Mucosa of stomach (tissue), 1 donor: ENCODE data around the gene FMN1.

Experiments used
- H3K27me3 ChIP-seq: one replicate; pipeline ENCODE4 v1.7.0; 2013; ENCODE audit warnings: mild to moderate bottlenecking, low read length; ENCODE audit not compliant: control insufficient read depth, insufficient read depth
- H3K36me3 ChIP-seq: one replicate; pipeline ENCODE4 v1.7.0; 2013; ENCODE audit warnings: low read length; ENCODE audit not compliant: control insufficient read depth, insufficient read depth
- H3K4me1 ChIP-seq: one replicate; pipeline ENCODE4 v1.7.0; 2013; ENCODE audit warnings: mild to moderate bottlenecking, low read length; ENCODE audit not compliant: control insufficient read depth, insufficient read depth
- H3K4me3 ChIP-seq: one replicate; pipeline ENCODE4 v1.7.0; 2013; ENCODE audit warnings: low read length
- H3K9ac ChIP-seq: one replicate; pipeline ENCODE4 v1.7.0; 2013; ENCODE audit warnings: mild to moderate bottlenecking, low read length, moderate library complexity
- H3K9me3 ChIP-seq: one replicate; pipeline ENCODE4 v1.7.0; 2013; ENCODE audit warnings: mild to moderate bottlenecking, low read length, moderate library complexity; ENCODE audit not compliant: control insufficient read depth
- donor health status: Pancreatic carcinoma.

FMN1 gene

GRCh38 chr15:33190539-33190938 lies 4.0 kb downstream of the FMN1 start:
- no peak overlapping the region for H3K9ac ChIP-seq
- H3K27me3 ChIP-seq, result peaks cover 4% of the 10 kb centered on the region
- peaks cover 3% of the 10 kb centered on the region for H3K4me1 ChIP-seq
- no peaks in the 10 kb centered on the region for H3K9me3 ChIP-seq
- no peaks in the 10 kb centered on the region for H3K36me3 ChIP-seq
- no peak overlapping the region for H3K4me3 ChIP-seq

- H3K27me3 ChIP-seq, result peaks cover 4% of the 10 kb centered on the region
- no peak overlapping the region for H3K4me3 ChIP-seq
- no peak overlapping the region for H3K9ac ChIP-seq
- H3K4me1 ChIP-seq, result no peaks in the 10 kb centered on the region
- no peaks in the 10 kb centered on the region for H3K9me3 ChIP-seq
- H3K36me3 ChIP-seq, result no peaks in the 10 kb centered on the region
Measured at GRCh38 chr15:33188641-33189257, 5.8 kb downstream of the FMN1 start.

- H3K27me3 ChIP-seq, result peaks cover 4% of the 10 kb centered on the region
- H3K36me3 ChIP-seq, result no peaks in the 10 kb centered on the region
- no peaks in the 10 kb centered on the region for H3K4me1 ChIP-seq
- no peaks in the 10 kb centered on the region for H3K9me3 ChIP-seq
- H3K4me3 ChIP-seq, result no peak overlapping the region
- H3K9ac ChIP-seq, result no peak overlapping the region
Measured at GRCh38 chr15:33188159-33188558, 6.4 kb downstream of the FMN1 start.

- no peak overlapping the region for H3K9ac ChIP-seq
- no peaks in the 10 kb centered on the region for H3K4me1 ChIP-seq
- H3K4me3 ChIP-seq, result no peak overlapping the region
- no peaks in the 10 kb centered on the region for H3K36me3 ChIP-seq
- H3K9me3 ChIP-seq, result no peaks in the 10 kb centered on the region
- H3K27me3 ChIP-seq, result no peaks in the 10 kb centered on the region
Measured at GRCh38 chr15:33183334-33183733, 11.2 kb downstream of the FMN1 start.

GRCh38 chr15:33182926-33183325 lies 11.6 kb downstream of the FMN1 start:
- Histone ChIP-seq H3K4me1 (no peaks in the 10 kb centered on the region), H3K9ac (no peak overlapping the region), H3K9me3 (no peaks in the 10 kb centered on the region), H3K27me3 (no peaks in the 10 kb centered on the region), H3K4me3 (no peak overlapping the region), H3K36me3 (no peaks in the 10 kb centered on the region)

GRCh38 chr15:33182278-33182905 lies 12.1 kb downstream of the FMN1 start:
- Histone ChIP-seq H3K36me3 (no peaks in the 10 kb centered on the region), H3K4me1 (no peaks in the 10 kb centered on the region), H3K9me3 (no peaks in the 10 kb centered on the region), H3K9ac (no peak overlapping the region), H3K4me3 (no peak overlapping the region), H3K27me3 (no peaks in the 10 kb centered on the region)

GRCh38 chr15:33179874-33180273 lies 14.6 kb downstream of the FMN1 start:
- Histone ChIP-seq H3K27me3 (no peaks in the 10 kb centered on the region), H3K4me1 (no peaks in the 10 kb centered on the region), H3K9me3 (no peaks in the 10 kb centered on the region), H3K9ac (no peak overlapping the region), H3K4me3 (no peak overlapping the region), H3K36me3 (no peaks in the 10 kb centered on the region)

GRCh38 chr15:33171202-33171601 lies 23.3 kb downstream of the FMN1 start:
- Histone ChIP-seq H3K9me3 (no peaks in the 10 kb centered on the region), H3K4me3 (no peak overlapping the region), H3K36me3 (no peaks in the 10 kb centered on the region), H3K9ac (no peak overlapping the region), H3K27me3 (no peaks in the 10 kb centered on the region), H3K4me1 (no peaks in the 10 kb centered on the region)

GRCh38 chr15:33169625-33170024 lies 24.9 kb downstream of the FMN1 start:
- Histone ChIP-seq H3K9me3 (no peaks in the 10 kb centered on the region), H3K9ac (no peak overlapping the region), H3K27me3 (no peaks in the 10 kb centered on the region)

GRCh38 chr15:33168444-33168843 lies 26.1 kb downstream of the FMN1 start:
- H3K4me1 ChIP-seq, result no peaks in the 10 kb centered on the region
- no peak overlapping the region for H3K9ac ChIP-seq
- no peaks in the 10 kb centered on the region for H3K9me3 ChIP-seq
- no peaks in the 10 kb centered on the region for H3K27me3 ChIP-seq
- H3K4me3 ChIP-seq, result no peak overlapping the region
- no peaks in the 10 kb centered on the region for H3K36me3 ChIP-seq

More at GRCh38 chr15:33169625-33170024, 24.9 kb downstream of the FMN1 start:
- H3K4me1 ChIP-seq, result no peaks in the 10 kb centered on the region
- no peaks in the 10 kb centered on the region for H3K36me3 ChIP-seq
- H3K4me3 ChIP-seq, result no peak overlapping the region

GRCh38 chr15:33163816-33164215 lies 30.7 kb downstream of the FMN1 start:
- Histone ChIP-seq H3K4me1 (no peaks in the 10 kb centered on the region), H3K9ac (no peak overlapping the region), H3K9me3 (no peaks in the 10 kb centered on the region), H3K36me3 (no peaks in the 10 kb centered on the region), H3K4me3 (no peak overlapping the region), H3K27me3 (no peaks in the 10 kb centered on the region)

- no peak overlapping the region for H3K4me3 ChIP-seq
- no peaks in the 10 kb centered on the region for H3K9me3 ChIP-seq
- H3K9ac ChIP-seq, result no peak overlapping the region
- H3K36me3 ChIP-seq, result no peaks in the 10 kb centered on the region
- H3K4me1 ChIP-seq, result no peaks in the 10 kb centered on the region
- no peaks in the 10 kb centered on the region for H3K27me3 ChIP-seq
Measured at GRCh38 chr15:33161209-33161608, 33.3 kb downstream of the FMN1 start.
